SK-N-SH treated with all-trans-retinoic acid at 6 μM for 48 hours (cell line): ENCODE measurements around the gene GPC3.

Experiments
- BACH2 ChIP-seq: fragments of 250-450 bp; sonication (Bioruptor Pico); IDR thresholded peaks from 2 replicates; pipeline ENCODE4 v1.9.0; 2021; ENCODE audit warnings: mild to moderate bottlenecking, borderline replicate concordance
- ESRRG ChIP-seq: fragments of 250-450 bp; sonication (Bioruptor Pico); IDR thresholded peaks from 2 replicates; pipeline ENCODE4 v1.6.1; 2021; ENCODE audit warnings: mild to moderate bottlenecking
- ISL1 ChIP-seq: fragments of 250-450 bp; sonication (Bioruptor Pico); IDR thresholded peaks from 2 replicates; pipeline ENCODE4 v2.1.2; 2022; ENCODE audit warnings: mild to moderate bottlenecking, moderate library complexity
- SNAI2 ChIP-seq: fragments of 250-450 bp; sonication (Bioruptor Pico); IDR thresholded peaks from 2 replicates; pipeline ENCODE4 v1.5.0; 2020; ENCODE audit warnings: mild to moderate bottlenecking, moderate library complexity
- ZC3H10 ChIP-seq: fragments of 250-450 bp; sonication (Bioruptor Pico); IDR thresholded peaks from 2 replicates; pipeline ENCODE4 v1.5.1; 2021; ENCODE audit warnings: mild to moderate bottlenecking, moderate library complexity
- ZFP30 ChIP-seq: fragments of 450-650 bp; formaldehyde crosslinking; IDR thresholded peaks from 2 replicates; pipeline ENCODE4 v1.5.0; 2022; ENCODE audit warnings: mild to moderate bottlenecking, moderate library complexity
- TF ChIP-seq, protein P1 (sequence below): fragments of 250-450 bp; sonication (Bioruptor Pico); IDR thresholded peaks from 2 replicates; pipeline ENCODE4 v1.5.0; 2020; ENCODE audit warnings: mild to moderate bottlenecking, moderate library complexity
- TF ChIP-seq, protein P2 (sequence below): fragments of 250-450 bp; sonication (Bioruptor Pico); IDR thresholded peaks from 2 replicates; pipeline ENCODE4 v1.5.1; 2020; ENCODE audit warnings: low read depth, mild to moderate bottlenecking, moderate library complexity
- TF ChIP-seq, protein P3 (sequence below): fragments of 250-450 bp; sonication (Bioruptor Pico); IDR thresholded peaks from 2 replicates; pipeline ENCODE4 v1.8.0; 2020; ENCODE audit warnings: mild to moderate bottlenecking, moderate library complexity, borderline replicate concordance

DNA sequence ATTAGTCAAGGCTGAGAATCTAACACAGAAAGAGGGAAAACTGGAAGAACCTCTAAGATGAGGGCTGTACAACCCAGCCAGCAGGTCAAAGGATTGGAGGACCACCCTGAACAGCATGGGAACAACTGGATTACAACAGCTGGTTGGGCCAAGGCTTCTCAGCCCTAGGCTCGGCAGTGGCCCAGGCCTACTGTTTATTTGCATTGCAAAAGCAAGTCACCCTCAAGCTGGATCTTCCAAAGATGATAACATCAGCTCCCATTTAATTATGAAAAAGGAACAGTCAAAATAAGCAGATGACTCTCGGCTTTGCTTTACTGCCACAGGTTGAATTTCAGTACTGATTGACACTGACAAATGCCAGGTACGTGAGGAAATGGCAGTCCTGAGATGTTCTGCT is 61.8 kb downstream of the GPC3 start:
- TF ChIP-seq, protein P1, sequence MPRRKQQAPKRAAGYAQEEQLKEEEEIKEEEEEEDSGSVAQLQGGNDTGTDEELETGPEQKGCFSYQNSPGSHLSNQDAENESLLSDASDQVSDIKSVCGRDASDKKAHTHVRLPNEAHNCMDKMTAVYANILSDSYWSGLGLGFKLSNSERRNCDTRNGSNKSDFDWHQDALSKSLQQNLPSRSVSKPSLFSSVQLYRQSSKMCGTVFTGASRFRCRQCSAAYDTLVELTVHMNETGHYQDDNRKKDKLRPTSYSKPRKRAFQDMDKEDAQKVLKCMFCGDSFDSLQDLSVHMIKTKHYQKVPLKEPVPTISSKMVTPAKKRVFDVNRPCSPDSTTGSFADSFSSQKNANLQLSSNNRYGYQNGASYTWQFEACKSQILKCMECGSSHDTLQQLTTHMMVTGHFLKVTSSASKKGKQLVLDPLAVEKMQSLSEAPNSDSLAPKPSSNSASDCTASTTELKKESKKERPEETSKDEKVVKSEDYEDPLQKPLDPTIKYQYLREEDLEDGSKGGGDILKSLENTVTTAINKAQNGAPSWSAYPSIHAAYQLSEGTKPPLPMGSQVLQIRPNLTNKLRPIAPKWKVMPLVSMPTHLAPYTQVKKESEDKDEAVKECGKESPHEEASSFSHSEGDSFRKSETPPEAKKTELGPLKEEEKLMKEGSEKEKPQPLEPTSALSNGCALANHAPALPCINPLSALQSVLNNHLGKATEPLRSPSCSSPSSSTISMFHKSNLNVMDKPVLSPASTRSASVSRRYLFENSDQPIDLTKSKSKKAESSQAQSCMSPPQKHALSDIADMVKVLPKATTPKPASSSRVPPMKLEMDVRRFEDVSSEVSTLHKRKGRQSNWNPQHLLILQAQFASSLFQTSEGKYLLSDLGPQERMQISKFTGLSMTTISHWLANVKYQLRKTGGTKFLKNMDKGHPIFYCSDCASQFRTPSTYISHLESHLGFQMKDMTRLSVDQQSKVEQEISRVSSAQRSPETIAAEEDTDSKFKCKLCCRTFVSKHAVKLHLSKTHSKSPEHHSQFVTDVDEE (CRISPR knock-in tag): no peak
- TF ChIP-seq, protein P2, sequence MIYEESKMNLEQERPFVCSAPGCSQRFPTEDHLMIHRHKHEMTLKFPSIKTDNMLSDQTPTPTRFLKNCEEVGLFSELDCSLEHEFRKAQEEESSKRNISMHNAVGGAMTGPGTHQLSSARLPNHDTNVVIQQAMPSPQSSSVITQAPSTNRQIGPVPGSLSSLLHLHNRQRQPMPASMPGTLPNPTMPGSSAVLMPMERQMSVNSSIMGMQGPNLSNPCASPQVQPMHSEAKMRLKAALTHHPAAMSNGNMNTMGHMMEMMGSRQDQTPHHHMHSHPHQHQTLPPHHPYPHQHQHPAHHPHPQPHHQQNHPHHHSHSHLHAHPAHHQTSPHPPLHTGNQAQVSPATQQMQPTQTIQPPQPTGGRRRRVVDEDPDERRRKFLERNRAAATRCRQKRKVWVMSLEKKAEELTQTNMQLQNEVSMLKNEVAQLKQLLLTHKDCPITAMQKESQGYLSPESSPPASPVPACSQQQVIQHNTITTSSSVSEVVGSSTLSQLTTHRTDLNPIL: no peak
- TF ChIP-seq ZC3H10 (CRISPR knock-in tag): no peak
- TF ChIP-seq, protein P3, sequence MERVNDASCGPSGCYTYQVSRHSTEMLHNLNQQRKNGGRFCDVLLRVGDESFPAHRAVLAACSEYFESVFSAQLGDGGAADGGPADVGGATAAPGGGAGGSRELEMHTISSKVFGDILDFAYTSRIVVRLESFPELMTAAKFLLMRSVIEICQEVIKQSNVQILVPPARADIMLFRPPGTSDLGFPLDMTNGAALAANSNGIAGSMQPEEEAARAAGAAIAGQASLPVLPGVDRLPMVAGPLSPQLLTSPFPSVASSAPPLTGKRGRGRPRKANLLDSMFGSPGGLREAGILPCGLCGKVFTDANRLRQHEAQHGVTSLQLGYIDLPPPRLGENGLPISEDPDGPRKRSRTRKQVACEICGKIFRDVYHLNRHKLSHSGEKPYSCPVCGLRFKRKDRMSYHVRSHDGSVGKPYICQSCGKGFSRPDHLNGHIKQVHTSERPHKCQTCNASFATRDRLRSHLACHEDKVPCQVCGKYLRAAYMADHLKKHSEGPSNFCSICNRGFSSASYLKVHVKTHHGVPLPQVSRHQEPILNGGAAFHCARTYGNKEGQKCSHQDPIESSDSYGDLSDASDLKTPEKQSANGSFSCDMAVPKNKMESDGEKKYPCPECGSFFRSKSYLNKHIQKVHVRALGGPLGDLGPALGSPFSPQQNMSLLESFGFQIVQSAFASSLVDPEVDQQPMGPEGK (CRISPR knock-in tag): no peak
- TF ChIP-seq ZFP30 (CRISPR knock-in tag): no peak
- TF ChIP-seq SNAI2: no peak
- no peak for TF ChIP-seq ESRRG (CRISPR knock-in tag)
- TF ChIP-seq ISL1 (CRISPR knock-in tag): no peak
- TF ChIP-seq BACH2 (CRISPR knock-in tag): no peak
